Memory B cell (primary cell): ENCODE measurements around the gene KCNAB1.
"Not testable (repeated sequence)": the region's sequence is repeated elsewhere in the genome, so short reads cannot be mapped to it uniquely, and the experiment has no call there.

Source experiments
- ATAC-seq: fragments of 150-1000 bp; cut with Tn5 transposase; 2 replicates; pipeline ENCODE4 v1.10.0; 2021; ENCODE audit warnings: low read depth, mild to moderate bottlenecking, moderate library complexity
- DNase-seq, 2 donors: peaks; one replicate each; pipeline ENCODE4 v3.0.0; 2022; ENCODE audit warnings: low spot score in 2 of 2
- H3K27ac Mint-ChIP-seq: one replicate; pipeline ENCODE4 v1.8.0; 2022; ENCODE audit warnings: mild to moderate bottlenecking, moderate library complexity, mixed read lengths
- H3K27me3 Mint-ChIP-seq: one replicate; pipeline ENCODE4 v1.8.0; 2022; ENCODE audit warnings: mixed read lengths
- H3K36me3 Mint-ChIP-seq: one replicate; pipeline ENCODE4 v1.8.0; 2022; ENCODE audit warnings: mild to moderate bottlenecking, mixed read lengths
- H3K4me1 Mint-ChIP-seq: one replicate; pipeline ENCODE4 v1.8.0; 2022; ENCODE audit warnings: mixed read lengths
- H3K4me3 Mint-ChIP-seq: one replicate; pipeline ENCODE4 v1.8.0; 2022; ENCODE audit warnings: mild to moderate bottlenecking, moderate library complexity, mixed read lengths
- H3K9me3 Mint-ChIP-seq: one replicate; pipeline ENCODE4 v1.8.0; 2022; ENCODE audit warnings: mixed read lengths

KCNAB1 gene

DNA sequence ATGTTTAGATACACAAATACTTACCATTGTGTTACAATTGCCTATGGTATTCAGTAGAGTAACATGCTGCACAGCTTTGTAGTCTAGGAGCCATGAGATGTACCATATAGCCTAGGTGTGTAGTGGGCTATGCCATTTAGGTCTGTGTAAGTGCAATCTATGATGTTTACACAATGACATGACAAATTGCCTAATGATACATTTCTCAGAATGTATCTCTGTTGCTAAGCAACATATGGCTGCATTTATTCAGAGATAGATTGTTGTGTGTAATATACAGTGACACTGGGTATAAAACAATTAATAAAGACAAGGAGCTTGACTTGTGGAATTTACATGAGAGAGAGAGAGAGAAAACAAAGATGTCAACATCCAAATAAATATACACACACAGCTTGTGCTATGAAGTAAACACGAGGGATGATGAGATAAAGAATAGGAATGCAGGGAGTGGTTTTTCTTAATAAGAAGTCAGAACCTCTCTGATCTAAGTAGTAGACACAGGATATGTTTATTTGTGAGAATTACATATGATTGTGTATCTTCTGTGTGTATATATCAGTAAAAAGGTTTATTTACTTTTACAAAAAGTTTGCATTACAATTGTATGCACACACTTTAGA, 110.0 kb downstream of the KCNAB1 start:
- DNase-seq (no peak), ATAC-seq (no peak)
- H3K27me3 Mint-ChIP-seq: peaks cover 6% of the 10 kb centered on the region
- no peak overlapping the region for H3K27ac Mint-ChIP-seq
- no peak overlapping the region for H3K4me3 Mint-ChIP-seq
- no peaks in the 10 kb centered on the region for H3K4me1 Mint-ChIP-seq
- H3K9me3 Mint-ChIP-seq: no peaks in the 10 kb centered on the region
- no peaks in the 10 kb centered on the region for H3K36me3 Mint-ChIP-seq

DNA sequence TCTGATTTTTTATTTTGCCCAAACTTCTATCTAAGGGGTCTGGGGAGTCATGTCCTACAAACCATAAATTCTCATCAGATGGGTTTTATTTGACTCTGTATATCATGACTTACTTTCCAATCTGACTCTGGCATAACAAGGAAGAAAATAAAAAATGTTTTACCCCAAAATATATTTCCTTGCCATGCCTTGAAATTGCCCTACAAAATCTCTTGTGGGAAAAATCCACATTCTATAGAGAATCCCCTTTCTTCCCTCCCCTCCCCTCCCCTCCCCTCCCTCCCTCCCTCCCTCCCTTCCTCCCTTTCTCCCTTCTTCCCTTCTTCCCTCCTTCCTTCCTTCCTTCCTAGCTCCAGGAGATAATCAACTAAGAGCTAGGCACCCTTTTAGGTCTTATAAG, 110.8 kb downstream of the KCNAB1 start:
- not testable (repeated sequence) for H3K4me3 Mint-ChIP-seq

GRCh38 chr3:156233876-156234275, 113.5 kb downstream of the KCNAB1 start:
- no peaks in the 10 kb centered on the region for H3K4me1 Mint-ChIP-seq
- no peak overlapping the region for H3K27ac Mint-ChIP-seq
- H3K36me3 Mint-ChIP-seq: no peaks in the 10 kb centered on the region
- no peak for ATAC-seq
- H3K4me3 Mint-ChIP-seq: no peak overlapping the region
- H3K27me3 Mint-ChIP-seq: peaks cover 10% of the 10 kb centered on the region
- DNase-seq: no peak
- H3K9me3 Mint-ChIP-seq: no peaks in the 10 kb centered on the region

More for the DNA sequence above, 110.8 kb downstream of the KCNAB1 start:
- H3K27ac Mint-ChIP-seq, ATAC-seq, DNase-seq, H3K27me3 Mint-ChIP-seq, H3K4me1 Mint-ChIP-seq, H3K9me3 Mint-ChIP-seq, H3K36me3 Mint-ChIP-seq: not testable (repeated sequence)

- H3K4me1 Mint-ChIP-seq: no peaks in the 10 kb centered on the region
- no peaks in the 10 kb centered on the region for H3K9me3 Mint-ChIP-seq
- H3K36me3 Mint-ChIP-seq: no peaks in the 10 kb centered on the region
- H3K4me3 Mint-ChIP-seq: no peak overlapping the region
- ATAC-seq (no peak), DNase-seq (no peak)
- H3K27me3 Mint-ChIP-seq: peaks cover 8% of the 10 kb centered on the region
- H3K27ac Mint-ChIP-seq: no peak overlapping the region
Measured at GRCh38 chr3:156236556-156237260, 116.3 kb downstream of the KCNAB1 start.

- ATAC-seq (no peak), DNase-seq (no peak)
- Mint-ChIP-seq H3K36me3 (no peaks in the 10 kb centered on the region), H3K4me3 (no peak overlapping the region), H3K4me1 (no peaks in the 10 kb centered on the region), H3K27ac (no peak overlapping the region), H3K27me3 (peaks cover 9% of the 10 kb centered on the region), H3K9me3 (no peaks in the 10 kb centered on the region)
Measured at GRCh38 chr3:156240642-156241041, 120.3 kb downstream of the KCNAB1 start.

GRCh38 chr3:156246961-156247725, 126.8 kb downstream of the KCNAB1 start:
- Mint-ChIP-seq H3K36me3 (no peaks in the 10 kb centered on the region), H3K27me3 (peaks cover 8% of the 10 kb centered on the region), H3K4me1 (no peaks in the 10 kb centered on the region), H3K9me3 (no peaks in the 10 kb centered on the region), H3K4me3 (no peak overlapping the region), H3K27ac (no peak overlapping the region)
- ATAC-seq (no peak), DNase-seq (no peak)

GRCh38 chr3:156250550-156250949, 130.2 kb downstream of the KCNAB1 start:
- ATAC-seq (no peak), DNase-seq (no peak)
- no peak overlapping the region for H3K4me3 Mint-ChIP-seq
- H3K27ac Mint-ChIP-seq: no peak overlapping the region
- H3K9me3 Mint-ChIP-seq: no peaks in the 10 kb centered on the region
- no peaks in the 10 kb centered on the region for H3K36me3 Mint-ChIP-seq
- H3K4me1 Mint-ChIP-seq: no peaks in the 10 kb centered on the region
- peaks cover 9% of the 10 kb centered on the region for H3K27me3 Mint-ChIP-seq

DNA sequence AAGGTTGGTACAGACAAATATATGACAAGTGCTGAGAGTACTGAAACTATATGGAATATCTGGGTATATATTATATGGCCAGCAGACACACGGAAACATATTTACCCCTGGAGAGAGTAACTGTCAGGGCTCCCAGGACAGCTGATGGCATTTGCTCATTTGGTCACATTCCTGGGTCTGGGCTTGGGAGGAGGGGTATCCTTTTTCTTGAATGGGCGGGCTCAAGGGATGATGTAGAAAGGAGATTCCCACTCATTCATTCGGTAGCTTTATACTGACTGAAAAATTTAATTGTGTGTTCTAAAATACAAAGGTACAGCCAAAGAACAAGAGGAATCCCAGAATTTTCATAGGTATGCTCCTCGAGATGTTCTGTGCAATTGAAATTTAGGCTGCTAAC, 131.0 kb downstream of the KCNAB1 start:
- no peaks in the 10 kb centered on the region for H3K36me3 Mint-ChIP-seq
- H3K4me3 Mint-ChIP-seq: no peak overlapping the region
- H3K27me3 Mint-ChIP-seq: peaks cover 8% of the 10 kb centered on the region
- H3K27ac Mint-ChIP-seq: no peak overlapping the region
- no peaks in the 10 kb centered on the region for H3K4me1 Mint-ChIP-seq
- no peak for ATAC-seq
- DNase-seq: no peak
- H3K9me3 Mint-ChIP-seq: no peaks in the 10 kb centered on the region

DNA sequence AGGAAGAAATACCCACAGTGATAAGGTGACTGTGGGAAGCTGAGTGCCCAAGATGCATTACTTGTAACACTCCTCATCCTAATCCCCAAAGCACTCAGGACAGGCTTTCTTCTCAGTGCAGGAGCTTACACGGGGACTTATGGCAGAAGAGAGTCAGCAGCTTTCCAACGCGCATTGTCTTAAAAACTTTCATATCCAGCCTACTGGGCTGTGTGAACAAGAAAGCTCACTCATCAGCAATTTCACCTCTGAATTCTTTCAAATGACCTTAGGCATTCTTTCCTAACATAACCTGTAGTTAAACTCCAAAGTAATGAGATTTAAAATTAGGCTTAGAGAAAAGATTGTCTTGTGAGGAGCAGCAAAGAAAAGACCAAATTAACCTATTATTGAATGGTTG, 132.3 kb downstream of the KCNAB1 start:
- DNase-seq (no peak), ATAC-seq (no peak)
- Mint-ChIP-seq H3K9me3 (no peaks in the 10 kb centered on the region), H3K27me3 (peaks cover 8% of the 10 kb centered on the region), H3K4me1 (no peaks in the 10 kb centered on the region), H3K4me3 (no peak overlapping the region), H3K27ac (no peak overlapping the region), H3K36me3 (no peaks in the 10 kb centered on the region)

DNA sequence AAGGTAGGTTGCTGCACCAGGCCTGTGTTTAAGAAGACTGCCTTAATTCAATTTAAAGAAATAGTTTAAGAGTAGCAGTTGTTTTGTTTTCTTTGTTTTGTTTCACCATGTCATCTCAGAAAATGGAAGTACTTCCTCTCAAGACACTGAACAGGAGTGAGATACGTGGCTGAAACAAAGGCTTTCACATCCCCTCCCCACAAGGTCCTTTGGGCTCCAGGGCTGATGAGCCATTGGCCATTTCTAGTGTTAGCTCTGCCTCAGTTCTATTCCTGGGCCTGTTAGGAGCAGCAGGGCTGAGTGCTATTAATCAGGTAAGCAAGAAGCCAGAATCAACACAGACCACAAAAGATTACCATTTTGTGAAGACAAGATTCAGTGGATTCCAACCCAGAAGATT, 132.8 kb downstream of the KCNAB1 start:
- no peak for ATAC-seq
- no peaks in the 10 kb centered on the region for H3K4me1 Mint-ChIP-seq
- peaks cover 6% of the 10 kb centered on the region for H3K27me3 Mint-ChIP-seq

GRCh38 chr3:156256256-156256655, 135.9 kb downstream of the KCNAB1 start:
- no peak overlapping the region for H3K4me3 Mint-ChIP-seq
- no peak overlapping the region for H3K27ac Mint-ChIP-seq
- ATAC-seq (no peak), DNase-seq (no peak)
- no peaks in the 10 kb centered on the region for H3K36me3 Mint-ChIP-seq
- H3K27me3 Mint-ChIP-seq: peaks cover 6% of the 10 kb centered on the region
- no peaks in the 10 kb centered on the region for H3K4me1 Mint-ChIP-seq
- H3K9me3 Mint-ChIP-seq: no peaks in the 10 kb centered on the region

More for the DNA sequence above, 132.8 kb downstream of the KCNAB1 start:
- Mint-ChIP-seq H3K36me3 (no peaks in the 10 kb centered on the region), H3K27ac (no peak overlapping the region), H3K4me3 (no peak overlapping the region), H3K9me3 (no peaks in the 10 kb centered on the region)
- DNase-seq: no peak

DNA sequence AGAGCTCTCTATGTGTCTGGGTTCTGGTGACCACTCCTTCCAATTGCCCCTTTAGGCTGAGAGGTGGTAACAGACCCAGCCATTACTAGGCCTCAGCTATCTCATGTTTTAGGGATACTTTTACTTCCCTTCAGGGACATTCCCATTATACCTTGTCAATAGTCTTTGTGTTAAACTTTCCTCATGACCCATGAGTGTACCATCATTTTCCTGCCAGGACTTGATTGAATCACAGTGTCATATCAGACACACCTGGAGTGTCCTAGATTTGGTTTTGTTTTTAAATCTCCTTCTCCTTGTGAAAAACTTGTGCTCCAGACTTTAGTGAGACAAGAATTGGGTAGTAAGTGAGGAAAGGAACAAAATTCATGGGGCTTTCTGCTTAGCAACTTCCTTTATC, 136.6 kb downstream of the KCNAB1 start:
- Mint-ChIP-seq H3K4me3 (no peak overlapping the region), H3K27me3 (peaks cover 5% of the 10 kb centered on the region), H3K4me1 (no peaks in the 10 kb centered on the region), H3K36me3 (no peaks in the 10 kb centered on the region), H3K27ac (no peak overlapping the region), H3K9me3 (no peaks in the 10 kb centered on the region)
- DNase-seq (no peak), ATAC-seq (no peak)

GRCh38 chr3:156258301-156258700, 137.9 kb downstream of the KCNAB1 start:
- H3K9me3 Mint-ChIP-seq: no peaks in the 10 kb centered on the region
- DNase-seq (no peak), ATAC-seq (no peak)
- H3K27ac Mint-ChIP-seq: no peak overlapping the region
- no peaks in the 10 kb centered on the region for H3K4me1 Mint-ChIP-seq
- H3K4me3 Mint-ChIP-seq: no peak overlapping the region
- peaks cover 5% of the 10 kb centered on the region for H3K27me3 Mint-ChIP-seq
- no peaks in the 10 kb centered on the region for H3K36me3 Mint-ChIP-seq

GRCh38 chr3:156259896-156260295, 139.5 kb downstream of the KCNAB1 start:
- Mint-ChIP-seq H3K27me3 (peaks cover 7% of the 10 kb centered on the region), H3K36me3 (no peaks in the 10 kb centered on the region), H3K27ac (no peak overlapping the region), H3K4me3 (no peak overlapping the region), H3K9me3 (no peaks in the 10 kb centered on the region), H3K4me1 (no peaks in the 10 kb centered on the region)
- ATAC-seq (no peak), DNase-seq (no peak)
